HG03060 (cell line): Measurements from ENCODE around the gene RBM44.

Experiments
- ATAC-seq: cut with Tn5 transposase; IDR thresholded peaks from one replicate; pipeline ENCODE4 v1.9.1; 2021; ENCODE audit warnings: low read depth, moderate number of reproducible peaks; ENCODE audit not compliant: unreplicated experiment

The RBM44 gene

GRCh38 chr2:237870126-237870525 lies 71.5 kb downstream of the RBM44 start:
- no peak for ATAC-seq

GRCh38 chr2:237870754-237871651 lies 72.4 kb downstream of the RBM44 start:
- ATAC-seq, result no peak

- no peak for ATAC-seq
Observed at GRCh38 chr2:237872178-237872887, 73.8 kb downstream of the RBM44 start.

DNA sequence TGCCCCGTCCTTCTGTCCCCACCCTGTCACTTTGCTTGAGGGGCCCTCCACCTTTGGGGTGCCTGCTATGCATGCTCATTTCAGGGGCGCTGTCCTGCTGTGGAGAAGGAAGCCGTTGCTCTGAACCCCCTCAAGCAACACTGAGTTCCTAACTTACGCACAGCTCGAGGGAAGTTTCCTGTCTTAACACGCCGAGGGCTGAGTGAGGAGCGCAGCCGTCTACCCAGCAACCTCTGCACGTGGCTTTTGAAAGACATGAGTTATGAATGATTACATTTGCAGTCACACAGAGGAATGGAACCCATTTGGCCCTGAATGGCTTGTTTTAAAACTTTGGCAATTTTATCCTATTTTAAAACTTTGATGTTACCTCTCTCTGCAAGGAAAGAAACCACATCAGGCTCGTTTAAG lies 74.8 kb downstream of the RBM44 start:
- ATAC-seq, result no peak

DNA sequence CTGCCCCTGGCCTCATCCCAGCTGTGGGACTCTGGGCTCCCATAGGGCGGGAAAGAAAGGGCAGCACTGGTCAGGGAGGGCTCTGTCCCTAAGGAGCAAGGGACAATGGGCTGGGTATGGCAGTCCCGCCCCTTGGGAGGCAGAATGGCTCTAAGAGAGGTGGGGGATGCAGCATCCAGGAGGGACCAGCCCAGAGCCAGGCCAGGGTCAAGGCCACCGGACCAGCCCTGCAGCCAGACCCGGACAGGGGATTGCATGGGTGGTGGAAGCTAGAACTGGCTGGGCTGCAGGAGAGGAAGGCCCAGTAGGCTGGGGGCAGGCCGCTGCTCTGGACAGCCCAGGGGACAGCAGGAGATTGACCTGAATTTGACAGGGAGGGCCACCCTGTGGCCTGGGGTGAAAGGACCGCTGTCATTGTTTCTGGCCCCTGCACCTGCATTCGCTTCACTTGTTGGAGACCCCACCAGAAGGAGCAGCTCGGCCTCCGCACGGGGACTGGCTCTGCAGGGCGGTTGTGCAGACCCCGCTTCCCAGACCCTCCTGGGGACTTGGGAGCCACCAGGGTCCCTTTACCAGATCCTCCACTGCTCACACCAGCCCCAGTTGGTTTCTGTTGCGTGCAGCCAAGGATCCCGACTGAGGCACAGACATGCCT lies 75.4 kb downstream of the RBM44 start:
- ATAC-seq, result no peak

DNA sequence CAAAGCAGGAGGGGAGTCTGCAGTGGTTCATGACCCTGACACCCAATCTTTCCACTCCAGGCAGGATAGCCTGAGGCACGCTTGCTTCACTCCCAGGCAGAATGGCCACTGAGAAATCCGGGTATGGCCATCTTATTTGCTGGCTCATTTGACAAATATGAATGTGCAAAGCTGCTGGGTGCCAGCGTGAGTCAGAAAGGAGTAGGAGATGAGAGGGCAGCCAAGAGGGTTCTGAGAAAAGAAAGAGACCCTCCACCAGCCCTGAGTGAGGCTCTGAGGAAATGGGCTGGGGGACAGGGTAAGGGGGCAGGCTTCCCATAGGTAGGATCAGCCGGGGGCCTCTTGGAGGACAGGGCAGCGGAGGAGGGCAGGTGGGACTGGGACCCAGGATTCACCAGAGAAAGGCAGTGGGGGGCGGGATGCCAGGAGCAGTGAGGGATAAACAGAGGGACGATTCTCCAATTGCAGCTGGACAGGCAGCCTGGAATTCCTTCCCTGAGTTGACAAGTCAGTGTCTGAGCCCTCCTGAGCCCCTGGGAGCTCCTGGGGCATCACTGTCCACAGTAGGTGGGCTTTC lies 76.1 kb downstream of the RBM44 start:
- no peak for ATAC-seq

GRCh38 chr2:237875256-237876060 lies 76.9 kb downstream of the RBM44 start:
- no peak for ATAC-seq

DNA sequence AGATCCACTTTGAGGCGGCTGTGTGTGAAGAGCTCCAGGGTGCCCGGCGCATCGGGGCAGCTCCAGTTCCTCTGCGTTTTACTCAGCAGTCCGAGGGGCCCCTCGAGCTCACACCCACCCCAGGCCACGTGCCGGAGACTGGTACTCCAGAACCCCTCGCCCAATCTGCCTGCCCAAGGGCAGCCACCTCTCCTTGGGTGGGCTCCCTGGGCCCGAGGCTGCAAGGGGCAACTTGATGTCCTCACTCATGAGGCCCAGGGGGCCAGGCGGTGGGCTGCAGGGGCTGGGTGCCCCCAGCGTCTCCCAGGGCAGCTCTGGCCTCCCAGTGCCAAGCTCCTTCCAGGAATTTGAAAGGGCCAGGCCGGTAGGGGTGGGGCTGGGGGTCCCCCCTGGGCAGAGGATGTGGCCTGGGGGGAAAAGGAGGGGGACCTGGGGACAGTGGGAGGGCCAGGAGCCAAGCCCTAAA lies 77.5 kb downstream of the RBM44 start:
- ATAC-seq, result no peak

DNA sequence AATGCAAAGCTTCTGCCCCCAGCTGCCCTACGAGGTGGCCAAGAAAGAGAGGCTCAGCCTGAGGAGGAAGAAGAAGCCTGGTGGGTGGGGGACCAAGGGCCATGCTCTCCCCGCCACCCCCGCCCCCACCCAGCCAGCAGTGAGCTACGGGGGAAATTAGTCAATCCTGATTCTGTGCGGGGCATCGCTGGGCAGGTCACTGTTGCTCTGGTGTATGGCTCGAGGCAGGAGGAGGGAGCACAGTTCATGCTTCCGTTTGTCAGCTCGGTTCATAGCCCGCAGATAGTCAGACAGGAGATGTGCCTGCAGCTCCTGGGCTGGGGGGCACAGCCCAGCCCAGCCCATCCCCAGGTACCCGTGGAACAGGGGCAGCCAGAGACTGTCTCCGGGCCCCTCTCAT lies 78.0 kb downstream of the RBM44 start:
- ATAC-seq, result no peak

DNA sequence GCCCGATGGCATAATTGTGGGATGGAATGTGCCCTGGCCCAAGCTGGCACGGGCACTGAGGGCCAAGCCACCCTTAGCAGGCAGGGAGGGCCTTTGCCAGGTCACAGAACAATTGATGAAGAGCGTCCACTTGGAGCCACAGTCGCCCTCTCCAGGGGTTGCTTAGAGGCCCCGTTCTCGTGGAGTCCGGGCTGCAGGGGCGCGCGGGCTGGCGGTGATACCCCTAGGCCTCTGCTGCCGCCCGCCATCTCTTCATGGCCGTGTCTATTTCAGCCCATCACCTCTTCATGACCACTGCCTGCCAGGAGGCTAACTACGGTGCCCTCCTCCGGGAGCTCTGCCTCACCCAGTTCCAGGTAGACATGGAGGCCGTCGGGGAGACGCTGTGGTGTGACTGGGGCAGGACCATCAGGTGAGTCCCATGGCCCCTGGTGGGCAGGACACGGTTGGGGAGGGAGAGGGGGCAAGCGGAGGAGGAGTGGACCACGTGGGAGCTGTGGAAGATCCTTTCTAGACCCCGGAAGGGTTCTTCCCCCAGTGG lies 78.4 kb downstream of the RBM44 start:
- ATAC-seq, result no peak

DNA sequence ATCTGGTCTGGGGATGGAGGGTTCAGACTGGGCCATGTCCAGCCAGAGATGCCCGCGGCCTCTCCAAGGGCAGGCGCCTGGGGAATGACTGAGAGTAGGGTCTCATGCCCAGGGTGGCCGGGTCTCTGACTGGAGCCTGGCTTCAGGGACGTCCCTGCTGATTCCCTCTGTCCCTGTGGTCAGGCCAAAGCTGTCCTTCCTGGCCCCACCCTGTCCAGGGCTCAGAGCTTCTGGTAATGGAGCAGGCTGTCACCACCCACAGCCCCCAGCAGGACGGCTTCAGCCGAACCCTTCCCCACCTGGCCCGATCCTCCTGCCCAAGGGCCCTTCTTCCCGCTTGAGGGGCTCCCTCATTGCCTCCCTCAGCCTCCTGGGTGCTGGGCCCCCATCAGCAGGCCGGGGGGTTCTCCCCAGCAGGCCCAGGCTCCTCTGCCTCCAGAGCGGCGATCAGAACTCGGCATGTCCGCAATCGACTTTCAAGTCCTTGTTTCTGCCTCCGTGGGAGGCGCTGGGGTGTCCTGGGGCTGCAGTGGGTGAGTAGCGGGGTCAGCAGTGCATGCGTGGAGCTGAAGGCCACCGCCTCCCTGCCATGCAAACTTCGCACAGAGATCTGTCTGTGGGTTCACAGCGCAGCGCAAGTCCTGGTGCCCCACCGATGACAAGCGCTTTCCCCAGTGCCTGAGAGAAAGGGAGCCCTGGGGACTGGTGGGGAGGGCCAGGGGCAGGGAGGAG lies 79.2 kb downstream of the RBM44 start:
- no peak for ATAC-seq

DNA sequence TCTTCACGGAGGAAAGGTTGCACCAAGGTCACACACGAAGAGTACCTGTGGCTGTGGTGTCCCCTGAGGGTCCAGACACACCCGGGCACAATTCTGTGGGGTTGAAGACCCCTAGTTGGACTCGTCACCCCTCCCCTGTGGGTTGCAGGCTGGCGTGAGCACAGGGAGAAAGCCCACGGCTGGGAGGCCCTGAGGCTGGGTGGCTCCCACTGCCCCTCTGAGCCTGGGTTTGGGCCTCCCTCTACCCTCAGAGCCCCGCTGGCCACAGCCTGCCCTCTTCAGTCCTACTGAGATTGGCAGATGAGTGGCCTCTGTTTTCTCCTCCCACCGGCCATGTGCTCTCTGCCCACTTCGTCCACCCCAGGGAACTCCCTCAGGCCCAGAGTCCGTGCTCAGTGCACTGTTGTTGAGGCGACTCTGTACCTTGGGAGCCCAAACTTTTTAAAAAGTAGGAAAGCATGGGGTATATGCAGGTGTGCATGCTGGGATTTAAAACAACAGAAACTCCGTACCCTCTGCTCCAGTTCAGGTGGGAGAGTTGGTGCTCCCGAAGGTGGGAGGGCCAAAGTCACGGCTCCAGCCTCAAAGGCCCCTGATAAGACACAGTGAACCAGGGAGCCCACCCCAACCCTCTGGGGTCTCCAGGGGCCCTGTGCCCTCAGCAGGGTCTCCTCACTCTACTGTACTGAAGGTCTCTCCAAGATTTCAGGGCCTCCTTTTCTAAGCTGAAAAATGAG lies 79.9 kb downstream of the RBM44 start:
- no peak for ATAC-seq

- no peak for ATAC-seq
Observed at GRCh38 chr2:237879058-237879430, 80.5 kb downstream of the RBM44 start.

GRCh38 chr2:237879991-237880560 lies 81.5 kb downstream of the RBM44 start:
- no peak for ATAC-seq

- no peak for ATAC-seq
Observed at GRCh38 chr2:237882510-237883481, 84.2 kb downstream of the RBM44 start.

DNA sequence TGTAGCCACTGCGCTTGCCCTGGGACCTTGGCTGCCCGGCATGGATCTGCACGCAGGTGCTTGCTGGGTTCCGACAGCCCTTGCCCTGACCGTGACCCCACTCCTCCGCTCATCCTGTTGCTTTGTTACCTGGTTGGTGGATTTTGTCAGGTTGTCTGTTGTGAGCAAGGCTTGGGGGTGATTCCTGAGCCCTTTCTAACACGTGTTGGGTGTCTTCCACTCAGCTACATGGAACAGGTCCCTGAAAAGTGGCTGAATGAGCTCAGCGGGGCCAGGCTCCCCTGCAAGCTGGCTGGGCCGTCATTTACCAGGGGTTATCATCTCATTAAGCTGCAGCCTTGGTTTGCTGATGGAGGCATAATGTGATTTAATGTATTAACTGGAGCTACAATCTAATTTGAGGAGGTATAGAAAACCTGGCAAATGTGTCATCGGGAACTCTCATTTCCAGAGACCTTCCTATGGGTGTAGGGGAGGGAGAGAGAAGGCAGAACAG lies 85.4 kb downstream of the RBM44 start:
- no peak for ATAC-seq

DNA sequence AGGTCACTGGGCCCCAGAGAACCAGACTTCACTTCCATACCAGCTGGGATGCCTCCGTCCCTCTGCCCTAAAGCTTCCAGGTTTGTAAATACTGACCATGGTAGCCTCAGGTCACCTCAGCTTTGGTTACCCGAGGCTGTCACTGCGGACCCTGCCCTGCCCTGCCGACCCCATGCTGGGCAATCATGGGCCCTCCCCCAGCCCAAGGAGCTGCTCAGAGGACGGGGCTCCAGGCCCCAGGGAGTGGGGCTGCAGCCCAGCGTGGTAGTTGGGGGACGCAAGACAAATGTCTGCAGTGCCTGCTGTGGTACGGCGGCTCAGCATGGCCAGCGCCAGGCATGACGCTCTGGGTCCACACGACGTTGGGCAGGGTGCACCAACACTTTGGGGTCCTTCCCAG lies 86.1 kb downstream of the RBM44 start:
- ATAC-seq, result no peak
